HEK293 (cell line): ENCODE measurements around the gene TMEM11.

Experiments
- ATF2 ChIP-seq: fragments of 450-650 bp; formaldehyde crosslinking; IDR thresholded peaks from 2 replicates; pipeline ENCODE4 v1.5.1; 2016; ENCODE audit warnings: missing biosample characterization, missing genetic modification characterization, low read depth
- CTCF ChIP-seq: fragments of 450-650 bp; formaldehyde crosslinking; IDR thresholded peaks from 2 replicates; pipeline ENCODE4 v1.5.1; 2016; ENCODE audit warnings: missing biosample characterization, missing genetic modification characterization
- KLF16 ChIP-seq: fragments of 450-650 bp; formaldehyde crosslinking; IDR thresholded peaks from 2 replicates; pipeline ENCODE4 v1.5.1; 2017; ENCODE audit warnings: missing biosample characterization, missing genetic modification characterization
- OVOL3 ChIP-seq: fragments of 450-650 bp; formaldehyde crosslinking; IDR thresholded peaks from 2 replicates; pipeline ENCODE4 v1.5.1; 2016; ENCODE audit warnings: missing biosample characterization, missing genetic modification characterization
- RBAK ChIP-seq: fragments of 450-650 bp; formaldehyde crosslinking; IDR thresholded peaks from 2 replicates; pipeline ENCODE4 v1.5.1; 2016; ENCODE audit warnings: missing biosample characterization, missing genetic modification characterization
- REST ChIP-seq: fragments of 450-650 bp; formaldehyde crosslinking; IDR thresholded peaks from 2 replicates; pipeline ENCODE4 v1.5.1; 2016; ENCODE audit warnings: missing biosample characterization, missing genetic modification characterization
- SP2 ChIP-seq: fragments of 450-650 bp; formaldehyde crosslinking; IDR thresholded peaks from 2 replicates; pipeline ENCODE4 v1.5.1; 2016; ENCODE audit warnings: missing biosample characterization, missing genetic modification characterization
- YY1 ChIP-seq: fragments of 450-650 bp; formaldehyde crosslinking; IDR thresholded peaks from 2 replicates; pipeline ENCODE4 v1.5.1; 2018; ENCODE audit warnings: missing biosample characterization, missing genetic modification characterization
- ZBTB11 ChIP-seq: fragments of 450-650 bp; formaldehyde crosslinking; conservative IDR thresholded peaks from 2 replicates; pipeline ENCODE4 v1.5.1; 2016; ENCODE audit warnings: low read depth, missing biosample characterization, missing genetic modification characterization
- ZNF174 ChIP-seq: fragments of 450-650 bp; formaldehyde crosslinking; IDR thresholded peaks from 2 replicates; pipeline ENCODE4 v1.5.0; 2017; ENCODE audit warnings: missing biosample characterization, mild to moderate bottlenecking, missing genetic modification characterization
- ZNF433 ChIP-seq: fragments of 450-650 bp; formaldehyde crosslinking; IDR thresholded peaks from 2 replicates; pipeline ENCODE4 v1.5.1; 2016; ENCODE audit warnings: missing biosample characterization, missing genetic modification characterization, low read depth
- ZNF518A ChIP-seq: fragments of 450-650 bp; formaldehyde crosslinking; conservative IDR thresholded peaks from 2 replicates; pipeline ENCODE4 v1.5.1; 2016; ENCODE audit warnings: low read depth, missing biosample characterization, missing genetic modification characterization
- ZNF549 ChIP-seq: fragments of 450-650 bp; IDR thresholded peaks from 2 replicates; pipeline ENCODE4 v1.5.1; 2018; ENCODE audit warnings: missing biosample characterization, missing genetic modification characterization, mild to moderate bottlenecking, inconsistent platforms, moderate library complexity
- ZNF561 ChIP-seq: fragments of 450-650 bp; IDR thresholded peaks from 2 replicates; pipeline ENCODE4 v1.5.1; 2018; ENCODE audit warnings: missing biosample characterization, missing genetic modification characterization, borderline replicate concordance

GRCh38 chr17:21228845-21229244 lies 14.9 kb upstream of the TMEM11 start:
- TF ChIP-seq CTCF (tag by site-specific recombination) (no peak), ZNF433 (no peak), ATF2 (tag by site-specific recombination) (no peak), RBAK (tag by site-specific recombination) (no peak), OVOL3 (tag by site-specific recombination) (no peak), ZBTB11 (no peak), SP2 (tag by site-specific recombination) (no peak), REST (tag by site-specific recombination) (no peak), ZNF518A (no peak), ZNF174 (tag by site-specific recombination) (no peak), ZNF549 (tag by site-specific recombination) (no peak), YY1 (tag by site-specific recombination) (no peak), KLF16 (tag by site-specific recombination) (no peak), ZNF561 (tag by site-specific recombination) (no peak)
